GM12878 (cell line): ENCODE data around the gene RBBP6. TPM values are rescaled to one million over a fixed set of nuclear protein-coding genes. Genes with fewer than 3 reads are reported as not detected.

Experiments used
- ATAC-seq: fragments of 200-7000 bp; cut with Tn5 transposase; 3 replicates; pipeline ENCODE4 v1.9.1; 2020; ENCODE audit warnings: mild to moderate bottlenecking, moderate library complexity
- BruUV-seq: library from RNA; stranded (reverse); fragments of 400-500 nt; replicated peaks from 2 replicates; lab custom pipeline; 2021; lab: Mats Ljungman, UMichigan
- CTCF ChIA-PET: fragments of 300-600 bp; sonication (Branson Sonifier 250); formaldehyde crosslinking; extraction: SDS; loops from one replicate; lab custom pipeline; 2021; ENCODE audit warnings: inconsistent platforms; lab: Yijun Ruan, JAX
- POLR2A ChIA-PET: fragments of 350-600 bp; formaldehyde crosslinking; extraction: SDS; loops from one replicate; lab custom pipeline; 2021; ENCODE audit warnings: inconsistent platforms; lab: Charles Lee
- RAD21 ChIA-PET: fragments of 300-600 bp; sonication (Branson Sonifier 250); formaldehyde crosslinking; loops from one replicate; lab custom pipeline; 2023; ENCODE audit warnings: antibody characterized with exemption; ENCODE audit not compliant: unreplicated experiment; lab: Charles Lee
- SMC1A ChIA-PET: fragments of 300-600 bp; sonication (Branson Sonifier 250); formaldehyde crosslinking; loops from one replicate; lab custom pipeline; 2023; ENCODE audit not compliant: unreplicated experiment, uncharacterized antibody; lab: Charles Lee
- DNase-seq: peaks from one replicate; pipeline ENCODE4 v3.0.0-alpha.2; 2011; ENCODE audit warnings: low read depth, low spot score
- FAIRE-seq: peaks from 3 replicates; lab custom pipeline; 2011; peaks lifted over from hg19 to GRCh38; lab: Jason Lieb, UNC
- H2AFZ ChIP-seq: 2 replicates; pipeline ENCODE4 v1.6.0; 2011; ENCODE audit warnings: low read depth, low read length, control low read depth; ENCODE audit not compliant: control insufficient read depth
- H3K27ac ChIP-seq: 2 replicates; pipeline ENCODE4 v1.5.1; 2011; ENCODE audit warnings: control low read depth; ENCODE audit not compliant: control insufficient read depth, insufficient read depth
- H3K27me3 ChIP-seq, 2 experiments: replicated peaks in 1 of 2; 2 replicates each; pipeline versions ENCODE4 v1.6.0 to v1.6.1; 2011; ENCODE audit warnings: low read length in 1 of 2; ENCODE audit not compliant: control insufficient read depth in 2 of 2, insufficient read depth in 2 of 2
- H3K36me3 ChIP-seq, 2 experiments: 2 replicates each; pipeline ENCODE4 v1.5.1; 2011; ENCODE audit warnings: low read length in 1 of 2; ENCODE audit not compliant: control insufficient read depth in 2 of 2, insufficient read depth in 2 of 2
- H3K4me1 ChIP-seq: 2 replicates; pipeline ENCODE4 v1.6.1; 2011; ENCODE audit warnings: mild to moderate bottlenecking, low read length, moderate library complexity, mixed read lengths; ENCODE audit not compliant: control insufficient read depth, insufficient read depth
- H3K4me2 ChIP-seq: 2 replicates; pipeline ENCODE4 v1.6.0; 2011; ENCODE audit warnings: control low read depth; ENCODE audit not compliant: control insufficient read depth, insufficient read depth
- H3K4me3 ChIP-seq: fragments of 200-600 bp; sonication (generic); 2 replicates; pipeline ENCODE4 v1.5.1; 2016
- H3K79me2 ChIP-seq: 2 replicates; pipeline ENCODE4 v1.6.0; 2011; ENCODE audit warnings: low read length; ENCODE audit not compliant: control insufficient read depth, insufficient read depth
- H3K9ac ChIP-seq: 2 replicates; pipeline ENCODE4 v1.8.0; 2011; ENCODE audit warnings: low read length, control low read depth, mixed read lengths; ENCODE audit not compliant: control insufficient read depth, insufficient read depth
- H3K9me3 ChIP-seq: replicated peaks from 3 replicates; pipeline ENCODE4 v1.5.1; 2011; ENCODE audit warnings: mild to moderate bottlenecking, low read length; ENCODE audit not compliant: control insufficient read depth, insufficient read depth
- H4K20me1 ChIP-seq: 2 replicates; pipeline ENCODE4 v1.6.0; 2011; ENCODE audit not compliant: control insufficient read depth, insufficient read depth
- CREM ChIP-seq: IDR thresholded peaks from 2 replicates; pipeline ENCODE4 v1.6.1; 2014; ENCODE audit warnings: antibody characterized with exemption, low read depth
- CTCF ChIP-seq, 3 experiments: IDR thresholded peaks in 2 of 3; conservative IDR thresholded peaks in 1 of 3; 2 replicates each; pipeline ENCODE4 v1.5.1; 2011; ENCODE audit warnings: low read depth in 3 of 3, low read length in 3 of 3, mild to moderate bottlenecking in 3 of 3, control low read depth in 2 of 3, moderate library complexity in 2 of 3, inconsistent platforms in 1 of 3, mixed read lengths in 1 of 3; ENCODE audit not compliant: control insufficient read depth in 2 of 3, insufficient read depth in 1 of 3; ENCODE audit errors: extremely low read depth in 1 of 3
- DPF2 ChIP-seq: fragments of 450-650 bp; IDR thresholded peaks from 2 replicates; pipeline ENCODE4 v1.6.1; 2017; ENCODE audit warnings: mild to moderate bottlenecking
- HDGF ChIP-seq: fragments of 450-650 bp; IDR thresholded peaks from 2 replicates; pipeline ENCODE4 v1.6.1; 2016; ENCODE audit warnings: antibody characterized with exemption
- IRF5 ChIP-seq: fragments of 450-650 bp; IDR thresholded peaks from 2 replicates; pipeline ENCODE4 v1.6.1; 2017; ENCODE audit warnings: borderline replicate concordance
- MTA3 ChIP-seq: IDR thresholded peaks from 2 replicates; pipeline ENCODE4 v1.6.1; 2012; ENCODE audit warnings: low read length, inconsistent platforms, borderline replicate concordance
- MXI1 ChIP-seq: fragments of 150-350 bp; IDR thresholded peaks from 2 replicates; pipeline ENCODE4 v1.6.1; 2011; ENCODE audit warnings: low read depth, mild to moderate bottlenecking, inconsistent platforms, low read length, improper control_type of control experiment
- NFYB ChIP-seq: IDR thresholded peaks from 2 replicates; pipeline ENCODE4 v1.6.1; 2011; ENCODE audit warnings: low read depth, mild to moderate bottlenecking, low read length, improper control_type of control experiment, moderate library complexity; ENCODE audit not compliant: insufficient read depth
- NRF1 ChIP-seq: conservative IDR thresholded peaks from 2 replicates; pipeline ENCODE4 v1.6.1; 2011; ENCODE audit warnings: mild to moderate bottlenecking, low read depth, low read length, improper control_type of control experiment
- SREBF1 ChIP-seq: IDR thresholded peaks from 2 replicates; pipeline ENCODE4 v1.6.1; 2012; ENCODE audit warnings: mild to moderate bottlenecking, low read length
- SREBF2 ChIP-seq: IDR thresholded peaks from 2 replicates; pipeline ENCODE4 v1.6.1; 2012; ENCODE audit warnings: mild to moderate bottlenecking, low read length
- STAT1 ChIP-seq: fragments of 450-650 bp; conservative IDR thresholded peaks from 2 replicates; pipeline ENCODE4 v1.6.1; 2014; ENCODE audit warnings: antibody characterized with exemption, mild to moderate bottlenecking
- TAF1 ChIP-seq: IDR thresholded peaks from 2 replicates; pipeline ENCODE4 v1.6.1; 2011; ENCODE audit warnings: mild to moderate bottlenecking, low read depth, low read length, borderline replicate concordance
- YBX1 ChIP-seq: fragments of 450-650 bp; IDR thresholded peaks from 2 replicates; pipeline ENCODE4 v1.6.1; 2016; ENCODE audit warnings: antibody characterized with exemption
- ZNF384 ChIP-seq: IDR thresholded peaks from 2 replicates; pipeline ENCODE4 v1.6.1; 2012; ENCODE audit warnings: low read depth, mild to moderate bottlenecking, low read length, improper control_type of control experiment, borderline replicate concordance
- WGBS: methylation state at CpG from one replicate; pipeline ENCODE4 v1.1.6; 2016; ENCODE audit warnings: low lambda C conversion rate; ENCODE audit not compliant: insufficient replicate concordance, insufficient coverage; ENCODE audit errors: missing lambda C conversion rate; 5-methylcytosine and 5-hydroxymethylcytosine counted together
- in situ Hi-C: fragments of 300-500 bp; cut with MboI; formaldehyde crosslinking; loops from 9 replicates; pipeline ENCODE4 v1.14.3; 2018; ENCODE audit warnings: mixed read lengths
- intact Hi-C: fragments of 100-400 bp; cut with micrococcal nuclease; formaldehyde crosslinking; loops from one replicate; pipeline ENCODE4 v1.14.2; 2022; ENCODE audit not compliant: unreplicated experiment
- polyA plus RNA-seq, 11 experiments: library from polyadenylated mRNA; depleted of rRNA in 4 of 11; unstranded in 6 of 11; stranded (reverse) in 5 of 11; fragments of >200 nt; fragmentation: Nextera tagmentation in 4 of 11; fragmentation: Illumina TruSeq in 1 of 11; extraction: Ambion mirVana in 4 of 11; extraction: Trizol in 1 of 11; gene quantifications; 1 replicate in 1 of 11; 2 replicates in 10 of 11; pipeline versions ENCODE4 v1.2.1 to v1.2.3, GENCODE V29; 2011 to 2016; ENCODE audit warnings: inconsistent platforms in 2 of 11, missing spikeins in 2 of 11, low read depth in 1 of 11
- total RNA-seq, 4 experiments: library from RNA; depleted of rRNA in 3 of 4; stranded (reverse); fragments of >200 nt in 3 of 4; fragmentation: Illumina TruSeq in 1 of 4; extraction: Trizol in 1 of 4; gene quantifications; 2 replicates each; pipeline versions ENCODE4 v1.2.1 to v1.2.3, GENCODE V29; 2013 to 2021
- TF ChIP-seq, protein P1 (sequence below): IDR thresholded peaks from 2 replicates; pipeline ENCODE4 v1.6.1; 2011; ENCODE audit warnings: borderline replicate concordance, low read depth, mild to moderate bottlenecking, moderate library complexity, mixed read lengths, low read length; ENCODE audit not compliant: insufficient read depth; ENCODE audit errors: extremely low read length
- TF ChIP-seq, protein P2 (sequence below): fragments of 150-350 bp; IDR thresholded peaks from 2 replicates; pipeline ENCODE4 v1.6.1; 2016; ENCODE audit warnings: low read depth, low read length

The RBBP6 gene
- total and polyA plus RNA-seq, 10 of the 15 experiments (the other 5 are each of a cell fraction or from before 2014, with no cell fraction given) = 16.9 to 80.2 (median 36.5) TPM

- Histone ChIP-seq H3K4me2 (no peak overlapping the region), H4K20me1 (peaks cover 5% of the 10 kb centered on the region; the same call in 1 of the 2 replicates), H3K79me2 (peaks cover 15% of the 10 kb centered on the region), H3K9me3 (no peaks in the 10 kb centered on the region), H3K4me3 (no peak overlapping the region), H3K27ac (no peak overlapping the region), H3K4me1 (no peaks in the 10 kb centered on the region), H3K9ac (no peak overlapping the region), H3K36me3 (no peaks in the 10 kb centered on the region), H3K27me3 (no peaks in the 10 kb centered on the region), H2AFZ (no peak overlapping the region)
- FAIRE-seq = no peak
- ChIA-PET RAD21 (no interaction called here), POLR2A (no interaction called here), SMC1A (interaction anchor here (0.6 to 0.9 kb wide), 3 partner anchors 17 to 393 kb away, joined by 3 to 4 read pairs (median 3); no protein-coding TSS in a partner anchor), CTCF (interaction anchor here (1.1 to 1.4 kb wide), 2 partner anchors 20 kb away, joined by 3 read pairs; no protein-coding TSS in a partner anchor)
- BruUV-seq = no TSS peak
- no peak for DNase-seq
- intact Hi-C loops = loop anchor here (10.0 kb wide), 1 partner anchor 891 kb away; the partner anchor contains the start of genes DCTN5 and PALB2
- ATAC-seq = no peak
- in situ Hi-C loops = no loop called here
- whole genome bisulfite sequencing = 84% methylated on average over 4 of the region's 4 CpGs
- no peak for TF ChIP-seq SREBF2
- TF ChIP-seq, protein P1, sequence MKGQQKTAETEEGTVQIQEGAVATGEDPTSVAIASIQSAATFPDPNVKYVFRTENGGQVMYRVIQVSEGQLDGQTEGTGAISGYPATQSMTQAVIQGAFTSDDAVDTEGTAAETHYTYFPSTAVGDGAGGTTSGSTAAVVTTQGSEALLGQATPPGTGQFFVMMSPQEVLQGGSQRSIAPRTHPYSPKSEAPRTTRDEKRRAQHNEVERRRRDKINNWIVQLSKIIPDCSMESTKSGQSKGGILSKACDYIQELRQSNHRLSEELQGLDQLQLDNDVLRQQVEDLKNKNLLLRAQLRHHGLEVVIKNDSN = no peak
- no peak for TF ChIP-seq MXI1
- TF ChIP-seq IRF5 = no peak
- TF ChIP-seq SREBF1 = no peak
- no peak for TF ChIP-seq TAF1
- no peak for TF ChIP-seq DPF2
- no peak for TF ChIP-seq CREM
- TF ChIP-seq YBX1 = no peak
- no peak for TF ChIP-seq HDGF
- no peak for TF ChIP-seq NRF1
- TF ChIP-seq STAT1 = no peak
- no peak for TF ChIP-seq ZNF384
- TF ChIP-seq CTCF (IDR thresholded peaks at IDR 0.05 in 2 of 3, conservative IDR thresholded peaks at IDR 0.05 in 1 of 3; ENCODE audit: control insufficient read depth in 2 of 3, extremely low read depth in 1 of 3, insufficient read depth in 1 of 3, low read depth in 3 of 3, low read length in 3 of 3) = no peak
- no peak for TF ChIP-seq NFYB
- no peak for TF ChIP-seq MTA3
- TF ChIP-seq, protein P2, sequence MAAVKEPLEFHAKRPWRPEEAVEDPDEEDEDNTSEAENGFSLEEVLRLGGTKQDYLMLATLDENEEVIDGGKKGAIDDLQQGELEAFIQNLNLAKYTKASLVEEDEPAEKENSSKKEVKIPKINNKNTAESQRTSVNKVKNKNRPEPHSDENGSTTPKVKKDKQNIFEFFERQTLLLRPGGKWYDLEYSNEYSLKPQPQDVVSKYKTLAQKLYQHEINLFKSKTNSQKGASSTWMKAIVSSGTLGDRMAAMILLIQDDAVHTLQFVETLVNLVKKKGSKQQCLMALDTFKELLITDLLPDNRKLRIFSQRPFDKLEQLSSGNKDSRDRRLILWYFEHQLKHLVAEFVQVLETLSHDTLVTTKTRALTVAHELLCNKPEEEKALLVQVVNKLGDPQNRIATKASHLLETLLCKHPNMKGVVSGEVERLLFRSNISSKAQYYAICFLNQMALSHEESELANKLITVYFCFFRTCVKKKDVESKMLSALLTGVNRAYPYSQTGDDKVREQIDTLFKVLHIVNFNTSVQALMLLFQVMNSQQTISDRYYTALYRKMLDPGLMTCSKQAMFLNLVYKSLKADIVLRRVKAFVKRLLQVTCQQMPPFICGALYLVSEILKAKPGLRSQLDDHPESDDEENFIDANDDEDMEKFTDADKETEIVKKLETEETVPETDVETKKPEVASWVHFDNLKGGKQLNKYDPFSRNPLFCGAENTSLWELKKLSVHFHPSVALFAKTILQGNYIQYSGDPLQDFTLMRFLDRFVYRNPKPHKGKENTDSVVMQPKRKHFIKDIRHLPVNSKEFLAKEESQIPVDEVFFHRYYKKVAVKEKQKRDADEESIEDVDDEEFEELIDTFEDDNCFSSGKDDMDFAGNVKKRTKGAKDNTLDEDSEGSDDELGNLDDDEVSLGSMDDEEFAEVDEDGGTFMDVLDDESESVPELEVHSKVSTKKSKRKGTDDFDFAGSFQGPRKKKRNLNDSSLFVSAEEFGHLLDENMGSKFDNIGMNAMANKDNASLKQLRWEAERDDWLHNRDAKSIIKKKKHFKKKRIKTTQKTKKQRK = no peak
Observed at GRCh38 chr16:24535827-24536226, 3.5 kb upstream of the RBBP6 start.
